Ascending aorta (tissue), 2 donors: ENCODE results near the gene OR4D9. TPM values are rescaled to one million over a fixed set of nuclear protein-coding genes. Genes with fewer than 3 reads are reported as not detected.
"Not testable (repeated sequence)": the region's sequence is repeated elsewhere in the genome, so short reads cannot be mapped to it uniquely, and the experiment has no call there.

Experiments used
- DNase-seq, 2 donors: peaks; one replicate each; pipeline ENCODE4 v3.0.0-alpha.2; 2019; ENCODE audit warnings: low spot score in 2 of 2
- H3K27ac ChIP-seq, 2 donors: fragments of 200-600 bp; sonication (generic); one replicate each; pipeline ENCODE4 v1.5.1; 2016 to 2017; ENCODE audit warnings: mild to moderate bottlenecking in 1 of 2
- H3K27me3 ChIP-seq: fragments of 200-600 bp; sonication (generic); one replicate; pipeline ENCODE4 v1.5.1; 2017
- H3K36me3 ChIP-seq, 2 donors: fragments of 200-600 bp; sonication (generic); one replicate each; pipeline ENCODE4 v1.5.1; 2016
- H3K4me1 ChIP-seq, 2 donors: fragments of 200-600 bp; sonication (generic); one replicate each; pipeline ENCODE4 v1.5.1; 2016 to 2017; ENCODE audit warnings: mild to moderate bottlenecking in 1 of 2
- H3K4me3 ChIP-seq, 2 donors: fragments of 200-600 bp; sonication (generic); one replicate each; pipeline ENCODE4 v1.5.1; 2016 to 2017; ENCODE audit warnings: mild to moderate bottlenecking in 1 of 2
- H3K9me3 ChIP-seq, 2 donors: fragments of 200-600 bp; sonication (generic); one replicate each; pipeline ENCODE4 v1.5.1; 2016
- intact Hi-C: fragments of 100-400 bp; cut with DNase I; formaldehyde crosslinking; loops from one replicate; pipeline ENCODE4 v1.15.1; 2023
- total RNA-seq: library from RNA; depleted of rRNA; stranded (reverse); fragments of >200 nt; gene quantifications from one replicate; pipeline ENCODE4 v1.1.0, GENCODE V29; 2016
- TF ChIP-seq, protein P1 (sequence below), 3 experiments: fragments of 200-600 bp in 2 of 3; fragments of 450-650 bp in 1 of 3; sonication (generic) in 2 of 3; IDR thresholded peaks; one replicate each; pipeline ENCODE4 v1.5.1; 2016 to 2019; ENCODE audit warnings: antibody characterized with exemption in 3 of 3, mild to moderate bottlenecking in 1 of 3, moderate library complexity in 1 of 3

The OR4D9 gene
- total RNA-seq, 1 donor from 2014 or later, result not detected

DNA sequence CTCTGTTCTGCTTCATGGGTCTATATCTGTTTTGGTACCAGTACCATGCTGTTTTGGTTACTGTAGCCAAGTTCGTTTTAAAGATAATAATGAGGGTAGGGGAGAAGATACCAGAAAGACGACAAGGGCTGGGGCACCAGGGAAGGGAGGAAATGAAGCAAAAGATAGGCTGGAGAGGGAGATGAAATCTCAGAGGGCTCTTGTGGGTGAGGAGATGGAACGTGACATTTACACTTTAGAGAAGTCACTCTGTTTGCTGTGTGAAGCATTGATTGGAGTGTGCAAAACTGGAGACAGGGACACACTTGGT, 33.5 kb downstream of the OR4D9 start:
- no peak for DNase-seq
- Histone ChIP-seq H3K4me1 (no peaks in the 10 kb centered on the region), H3K9me3 (no peaks in the 10 kb centered on the region), H3K36me3 (no peaks in the 10 kb centered on the region), H3K27me3 (no peaks in the 10 kb centered on the region), H3K27ac (no peak overlapping the region), H3K4me3 (no peak overlapping the region)
- TF ChIP-seq, protein P1, sequence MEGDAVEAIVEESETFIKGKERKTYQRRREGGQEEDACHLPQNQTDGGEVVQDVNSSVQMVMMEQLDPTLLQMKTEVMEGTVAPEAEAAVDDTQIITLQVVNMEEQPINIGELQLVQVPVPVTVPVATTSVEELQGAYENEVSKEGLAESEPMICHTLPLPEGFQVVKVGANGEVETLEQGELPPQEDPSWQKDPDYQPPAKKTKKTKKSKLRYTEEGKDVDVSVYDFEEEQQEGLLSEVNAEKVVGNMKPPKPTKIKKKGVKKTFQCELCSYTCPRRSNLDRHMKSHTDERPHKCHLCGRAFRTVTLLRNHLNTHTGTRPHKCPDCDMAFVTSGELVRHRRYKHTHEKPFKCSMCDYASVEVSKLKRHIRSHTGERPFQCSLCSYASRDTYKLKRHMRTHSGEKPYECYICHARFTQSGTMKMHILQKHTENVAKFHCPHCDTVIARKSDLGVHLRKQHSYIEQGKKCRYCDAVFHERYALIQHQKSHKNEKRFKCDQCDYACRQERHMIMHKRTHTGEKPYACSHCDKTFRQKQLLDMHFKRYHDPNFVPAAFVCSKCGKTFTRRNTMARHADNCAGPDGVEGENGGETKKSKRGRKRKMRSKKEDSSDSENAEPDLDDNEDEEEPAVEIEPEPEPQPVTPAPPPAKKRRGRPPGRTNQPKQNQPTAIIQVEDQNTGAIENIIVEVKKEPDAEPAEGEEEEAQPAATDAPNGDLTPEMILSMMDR (IDR thresholded peaks at IDR 0.05), result no peak
- intact Hi-C loops, result no loop called here

DNA sequence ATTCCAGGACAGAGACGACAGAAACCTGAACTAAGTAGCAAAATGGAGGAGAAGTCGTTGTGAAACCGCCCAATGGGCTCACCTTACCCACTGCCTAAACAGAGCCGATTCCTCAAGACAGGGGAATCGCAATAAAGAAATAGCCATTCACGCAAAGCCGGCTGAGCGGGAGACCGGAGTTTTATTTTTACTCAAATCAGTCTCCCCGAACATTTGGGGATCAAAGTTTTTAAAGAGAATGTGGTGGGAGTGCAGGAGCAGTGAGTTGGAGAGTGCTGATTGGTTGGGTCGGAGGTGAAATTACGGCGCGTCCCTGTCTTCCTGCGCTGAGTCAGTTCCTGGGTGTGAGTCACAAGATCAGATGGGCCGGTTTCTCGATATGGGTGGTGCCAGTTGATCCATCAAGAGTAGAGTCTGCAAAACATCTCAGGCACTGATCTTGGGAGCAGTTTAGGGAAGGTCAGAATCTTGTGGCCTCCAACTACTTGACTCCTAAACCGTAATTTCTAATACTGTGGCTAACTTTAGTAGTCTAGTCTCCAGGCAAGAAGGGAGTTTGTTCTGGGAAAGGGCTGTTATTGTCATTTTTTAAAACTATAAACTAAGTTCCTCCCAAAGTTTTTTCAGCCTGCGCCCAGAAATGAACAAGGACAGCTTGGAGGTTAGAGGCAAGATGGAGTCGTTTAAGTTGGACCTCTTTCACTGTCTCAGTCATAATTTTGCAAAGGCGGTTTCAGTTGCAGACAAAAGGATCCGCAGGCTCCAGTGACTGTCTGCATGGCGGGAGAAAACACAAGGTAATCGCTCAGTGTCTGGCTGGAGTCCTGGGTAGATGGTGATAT, 34.1 kb downstream of the OR4D9 start:
- Histone ChIP-seq H3K4me1 (peaks cover 0 to 4% of the 10 kb centered on the region in 2 donors), H3K27me3 (no peaks in the 10 kb centered on the region), H3K4me3 (no peak overlapping the region), H3K27ac (no peak overlapping the region), H3K9me3 (no peaks in the 10 kb centered on the region), H3K36me3 (no peaks in the 10 kb centered on the region)
- TF ChIP-seq, protein P1 (IDR thresholded peaks at IDR 0.05), result no peak
- no peak for DNase-seq
- intact Hi-C loops, result no loop called here

- H3K27ac ChIP-seq, result not testable (repeated sequence)
Measured at GRCh38 chr11:59547605-59548308, 36.4 kb downstream of the OR4D9 start.

GRCh38 chr11:59548309-59548656, 36.9 kb downstream of the OR4D9 start:
- Histone ChIP-seq H3K4me1 (peaks cover 0 to 4% of the 10 kb centered on the region in 2 donors), H3K9me3 (no peaks in the 10 kb centered on the region), H3K27me3 (no peaks in the 10 kb centered on the region), H3K27ac (no peak overlapping the region), H3K4me3 (no peak overlapping the region), H3K36me3 (no peaks in the 10 kb centered on the region)
- intact Hi-C loops, result no loop called here
- no peak for DNase-seq
- TF ChIP-seq, protein P1 (IDR thresholded peaks at IDR 0.05), result no peak

More at GRCh38 chr11:59547605-59548308, 36.4 kb downstream of the OR4D9 start:
- H3K4me3 ChIP-seq, intact Hi-C loops, H3K4me1 ChIP-seq, H3K36me3 ChIP-seq, DNase-seq, H3K27me3 ChIP-seq, H3K9me3 ChIP-seq: not testable (repeated sequence)

- Histone ChIP-seq H3K27me3 (no peaks in the 10 kb centered on the region), H3K27ac (peak overlapping the region; percentile 84 to 89), H3K9me3 (no peaks in the 10 kb centered on the region), H3K36me3 (no peaks in the 10 kb centered on the region), H3K4me3 (peak overlapping the region; percentile 50 to 71), H3K4me1 (peaks cover 0 to 4% of the 10 kb centered on the region in 2 donors)
- DNase-seq, result peak in 1 of 2 donors; percentile 90
- intact Hi-C loops, result loop anchor here (1.0 to 10.0 kb wide), 6 partner anchors 13 to 1604 kb away; partner anchors contain the start of genes FAM111A, LPXN, OSBP and PATL1
- TF ChIP-seq, protein P1 (IDR thresholded peaks at IDR 0.05), result peak; percentile 53 to 75 (median 66)
Measured at GRCh38 chr11:59550368-59550841, 39.1 kb downstream of the OR4D9 start.
